ENCODE data around the gene USP15. TPM values are rescaled to one million over a fixed set of nuclear protein-coding genes. Genes with fewer than 3 reads are reported as not detected.

Gene USP15
- polyA plus RNA-seq, 1 donor (not counting 4 experiments of a cell fraction or from before 2014, with no cell fraction given) = 66.5 TPM

DNA sequence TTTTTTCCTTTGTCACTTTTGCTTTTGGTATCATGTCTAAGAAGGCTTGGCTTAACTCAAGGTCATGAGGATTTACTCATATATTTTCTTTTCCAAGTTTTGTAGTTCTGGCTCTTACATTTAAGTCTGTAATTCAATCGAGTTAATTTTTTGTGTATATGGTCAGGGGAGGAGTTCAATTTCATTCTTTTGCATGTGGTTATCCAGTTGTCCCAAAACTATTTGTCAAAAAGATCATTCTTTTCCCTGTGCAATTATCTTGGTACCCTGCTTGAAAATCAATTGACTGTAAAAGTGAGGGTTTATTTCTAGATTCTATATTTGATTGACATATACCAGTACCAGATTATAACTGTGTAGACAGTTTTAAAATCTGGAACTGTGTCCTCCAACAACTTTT lies 10.2 kb downstream of the USP15 start:
- dilution Hi-C loops (cut with MboI; ENCODE audit: extremely low pct_ligation_motif_present, low sequenced_read_pairs) = no loop called here
- Histone ChIP-seq H3K4me1 (ENCODE audit: control insufficient read depth, extremely low read depth, insufficient read depth, low read length) (peaks cover 12% of the 10 kb centered on the region), H3K4me2 (ENCODE audit: control insufficient read depth, extremely low read depth, insufficient read depth, low read depth, low read length) (no peak overlapping the region), H3K9ac (ENCODE audit: control insufficient read depth, extremely low read depth, insufficient read depth, low read length) (no peak overlapping the region), H3K9me1 (ENCODE audit: control insufficient read depth, extremely low read depth, insufficient read depth, low read length) (peaks cover 2% of the 10 kb centered on the region), H2AFZ (ENCODE audit: control insufficient read depth, low read length) (no peak overlapping the region), H3K4me3 (ENCODE audit: control insufficient read depth in 2 of 3, extremely low read depth in 1 of 3, insufficient read depth in 2 of 3, low read depth in 1 of 3, low read length in 3 of 3) (no peak overlapping the region), H4K20me1 (ENCODE audit: control insufficient read depth, extremely low read depth, insufficient read depth, low read length) (peaks cover 6% of the 10 kb centered on the region), H3K27me3 (ENCODE audit: control insufficient read depth, extremely low read depth, insufficient read depth, low read length) (no peaks in the 10 kb centered on the region), H3K27ac (ENCODE audit: control insufficient read depth, insufficient read depth, low read length) (no peak overlapping the region), H3K79me2 (ENCODE audit: control insufficient read depth, insufficient read depth, low read length) (peaks cover 98% of the 10 kb centered on the region), H3K36me3 (ENCODE audit: control insufficient read depth in 2 of 2, extremely low read depth in 1 of 2, insufficient read depth in 2 of 2, low read length in 2 of 2) (no peaks in the 10 kb centered on the region), H3K9me3 (ENCODE audit: control insufficient read depth, low read depth, low read length) (no peaks in the 10 kb centered on the region)
- TF ChIP-seq CTCF (optimal IDR thresholded peaks at IDR 0.05 in 1 of 3, IDR thresholded peaks at IDR 0.05 in 1 of 3, conservative IDR thresholded peaks at IDR 0.05 in 1 of 3; ENCODE audit: extremely low read depth in 1 of 3, insufficient read depth in 2 of 3, low read length in 3 of 3) = no peak
- TF ChIP-seq EZH2 (IDR thresholded peaks at IDR 0.05; ENCODE audit: low read length) = no peak
- DNase-seq (ENCODE audit: low read depth, low spot score) = no peak
- FAIRE-seq = no peak

DNA sequence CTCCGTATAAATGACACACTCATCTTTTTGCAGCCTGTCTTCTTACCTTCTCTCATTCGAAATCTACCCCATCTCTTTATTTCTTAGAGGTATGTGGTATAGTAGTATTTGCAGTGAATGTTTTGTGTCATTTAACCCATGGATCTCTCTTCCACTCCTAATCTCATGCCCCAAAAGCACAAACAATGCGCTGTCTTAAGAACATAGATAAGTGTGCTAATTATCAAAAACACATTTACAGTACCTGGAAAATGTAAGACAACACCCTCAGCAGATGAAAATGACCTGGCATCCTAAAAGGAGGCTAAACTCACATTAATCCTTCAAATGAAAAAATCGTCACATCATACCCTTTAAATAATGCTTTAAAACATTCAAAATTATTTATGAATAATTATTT lies 10.7 kb downstream of the USP15 start:
- no peak for FAIRE-seq
- dilution Hi-C loops (cut with MboI; ENCODE audit: extremely low pct_ligation_motif_present, low sequenced_read_pairs) = no loop called here
- TF ChIP-seq EZH2 (IDR thresholded peaks at IDR 0.05; ENCODE audit: low read length) = no peak
- TF ChIP-seq CTCF (optimal IDR thresholded peaks at IDR 0.05 in 1 of 3, IDR thresholded peaks at IDR 0.05 in 1 of 3, conservative IDR thresholded peaks at IDR 0.05 in 1 of 3; ENCODE audit: extremely low read depth in 1 of 3, insufficient read depth in 2 of 3, low read length in 3 of 3) = no peak

More for the DNA sequence above, 10.7 kb downstream of the USP15 start:
- no peaks in the 10 kb centered on the region for H3K27me3 ChIP-seq (ENCODE audit: control insufficient read depth, extremely low read depth, insufficient read depth, low read length)
- H3K79me2 ChIP-seq (ENCODE audit: control insufficient read depth, insufficient read depth, low read length) = peaks cover 98% of the 10 kb centered on the region
- peaks cover 10% of the 10 kb centered on the region for H4K20me1 ChIP-seq (ENCODE audit: control insufficient read depth, extremely low read depth, insufficient read depth, low read length)
- peaks cover 2% of the 10 kb centered on the region for H3K9me1 ChIP-seq (ENCODE audit: control insufficient read depth, extremely low read depth, insufficient read depth, low read length)
- H2AFZ ChIP-seq (ENCODE audit: control insufficient read depth, low read length) = no peak overlapping the region
- H3K27ac ChIP-seq (ENCODE audit: control insufficient read depth, insufficient read depth, low read length) = no peak overlapping the region
- H3K4me3 ChIP-seq (ENCODE audit: control insufficient read depth in 2 of 3, extremely low read depth in 1 of 3, insufficient read depth in 2 of 3, low read depth in 1 of 3, low read length in 3 of 3) = no peak overlapping the region
- H3K9me3 ChIP-seq (ENCODE audit: control insufficient read depth, low read depth, low read length) = no peaks in the 10 kb centered on the region
- DNase-seq (ENCODE audit: low read depth, low spot score) = no peak
- peaks cover 12% of the 10 kb centered on the region for H3K4me1 ChIP-seq (ENCODE audit: control insufficient read depth, extremely low read depth, insufficient read depth, low read length)
- H3K36me3 ChIP-seq (ENCODE audit: control insufficient read depth in 2 of 2, extremely low read depth in 1 of 2, insufficient read depth in 2 of 2, low read length in 2 of 2) = no peaks in the 10 kb centered on the region
- no peak overlapping the region for H3K9ac ChIP-seq (ENCODE audit: control insufficient read depth, extremely low read depth, insufficient read depth, low read length)
- no peak overlapping the region for H3K4me2 ChIP-seq (ENCODE audit: control insufficient read depth, extremely low read depth, insufficient read depth, low read depth, low read length)
